ENCODE results near the gene CRTAP. TPM values are rescaled to one million over a fixed set of nuclear protein-coding genes. Genes with fewer than 3 reads are reported as not detected.

Gene CRTAP
- total and polyA plus RNA-seq, 2 of the 13 experiments (the other 11 are each of a cell fraction or from before 2014, with no cell fraction given) = 54.2 to 119 TPM

GRCh38 chr3:33095436-33095835 is 18.4 kb upstream of the CRTAP start:
- no peak for TF ChIP-seq ZNF737 (CRISPR knock-in tag; IDR thresholded peaks at IDR 0.05; ENCODE audit: borderline replicate concordance)
- TF ChIP-seq ZNF468 (CRISPR knock-in tag; IDR thresholded peaks at IDR 0.05) = no peak
- no peak for TF ChIP-seq NFE2 (CRISPR knock-in tag; IDR thresholded peaks at IDR 0.05)
- no peak for TF ChIP-seq KLF13 (CRISPR knock-in tag; IDR thresholded peaks at IDR 0.05)
- no peak for TF ChIP-seq ZNF101 (CRISPR knock-in tag; IDR thresholded peaks at IDR 0.05; ENCODE audit: borderline replicate concordance, low read depth)
- TF ChIP-seq YY1 (IDR thresholded peaks at IDR 0.05; ENCODE audit: insufficient read depth, insufficient replicate concordance, low read depth, low read length) = no peak
- TF ChIP-seq CREB1 (IDR thresholded peaks at IDR 0.05) = no peak
- TF ChIP-seq CREB1 (CRISPR knock-in tag; IDR thresholded peaks at IDR 0.05) = no peak
- no peak for TF ChIP-seq ZNF558 (CRISPR knock-in tag; IDR thresholded peaks at IDR 0.05; ENCODE audit: borderline replicate concordance)
- TF ChIP-seq SMC3 (IDR thresholded peaks at IDR 0.05; ENCODE audit: low read length) = no peak
- TF ChIP-seq FOXA1 (IDR thresholded peaks at IDR 0.05) = no peak
- TF ChIP-seq FOXA1 (CRISPR knock-in tag; IDR thresholded peaks at IDR 0.05) = no peak
- TF ChIP-seq KDM2A (CRISPR knock-in tag; IDR thresholded peaks at IDR 0.05; ENCODE audit: borderline replicate concordance, low read depth) = no peak
- no peak for TF ChIP-seq KDM3A (CRISPR knock-in tag; IDR thresholded peaks at IDR 0.05; ENCODE audit: low read depth)
- TF ChIP-seq ZNF331 (CRISPR knock-in tag; IDR thresholded peaks at IDR 0.05) = no peak
- H3K79me2 ChIP-seq (ENCODE audit: insufficient read depth, low read length) = peaks cover 43% of the 10 kb centered on the region
- no peaks in the 10 kb centered on the region for H3K9me3 ChIP-seq (ENCODE audit: low read length)
- in situ Hi-C loops (cut with HindIII; ENCODE audit: extremely low pct_ligation_motif_present, low pct_unique_long_range_greater_than_20kb) = loop anchor here (25.0 kb wide), 1 partner anchor 358 kb away; no protein-coding TSS in a partner anchor
- H4K20me1 ChIP-seq (ENCODE audit: insufficient read depth, low read length) = no peaks in the 10 kb centered on the region; the same call in 1 of the 2 replicates
- FAIRE-seq = no peak
- H3K27ac ChIP-seq (ENCODE audit: extremely low read length, insufficient read depth, low read length) = peak overlapping the region; percentile 35
- POLR2A ChIA-PET = interaction anchor here (0.9 to 3.5 kb wide), 2 partner anchors 38 to 39 kb away, joined by 3 to 14 read pairs; no protein-coding TSS in a partner anchor
- no TSS peak for BruUV-seq (replicated peaks)
- no peaks in the 10 kb centered on the region; a peak in 1 of 5 replicates for H3K27me3 ChIP-seq (ENCODE audit: control insufficient read depth in 1 of 2, insufficient read depth in 2 of 2, low read length in 2 of 2)
- no peak for ATAC-seq
- H3K4me3 ChIP-seq (replicated peaks in 1 of 3; ENCODE audit: insufficient read depth in 1 of 3, low read depth in 2 of 3, low read length in 3 of 3) = peak overlapping the region; percentile 86 to 98 (median 86)
- H2AFZ ChIP-seq (ENCODE audit: low read length) = no peak overlapping the region
- peaks cover 6 to 35% of the 10 kb centered on the region in 2 experiments; a peak in 4 of 5 replicates for H3K36me3 ChIP-seq (replicated peaks in 1 of 2; ENCODE audit: control insufficient read depth in 1 of 2, insufficient read depth in 2 of 2, low read length in 2 of 2)
- intact Hi-C loops (cut with micrococcal nuclease; ENCODE audit: unreplicated experiment) = no loop called here
- H3K9ac ChIP-seq (ENCODE audit: insufficient read depth, low read depth, low read length) = peak overlapping the region; percentile 97
- peaks cover 37% of the 10 kb centered on the region for H3K4me1 ChIP-seq (ENCODE audit: insufficient read depth, low read length)
- no peak for DNase-seq (ENCODE audit: low spot score)
- H3K4me2 ChIP-seq (ENCODE audit: low read depth, low read length) = peak overlapping the region; percentile 95
- 85% methylated on average over 2 of the region's 2 CpGs for WGBS (ENCODE audit: low lambda C conversion rate)
- CTCF ChIA-PET (ENCODE audit: low intra/inter-chr PET ratio, low total read pairs) = no interaction called here

Data from HepG2 (cell line).